ENCODE measurements around the gene HPS5.

GRCh38 chr11:18317551-18317950 lies 4.4 kb downstream of the HPS5 start:
- TF ChIP-seq, protein P1, sequence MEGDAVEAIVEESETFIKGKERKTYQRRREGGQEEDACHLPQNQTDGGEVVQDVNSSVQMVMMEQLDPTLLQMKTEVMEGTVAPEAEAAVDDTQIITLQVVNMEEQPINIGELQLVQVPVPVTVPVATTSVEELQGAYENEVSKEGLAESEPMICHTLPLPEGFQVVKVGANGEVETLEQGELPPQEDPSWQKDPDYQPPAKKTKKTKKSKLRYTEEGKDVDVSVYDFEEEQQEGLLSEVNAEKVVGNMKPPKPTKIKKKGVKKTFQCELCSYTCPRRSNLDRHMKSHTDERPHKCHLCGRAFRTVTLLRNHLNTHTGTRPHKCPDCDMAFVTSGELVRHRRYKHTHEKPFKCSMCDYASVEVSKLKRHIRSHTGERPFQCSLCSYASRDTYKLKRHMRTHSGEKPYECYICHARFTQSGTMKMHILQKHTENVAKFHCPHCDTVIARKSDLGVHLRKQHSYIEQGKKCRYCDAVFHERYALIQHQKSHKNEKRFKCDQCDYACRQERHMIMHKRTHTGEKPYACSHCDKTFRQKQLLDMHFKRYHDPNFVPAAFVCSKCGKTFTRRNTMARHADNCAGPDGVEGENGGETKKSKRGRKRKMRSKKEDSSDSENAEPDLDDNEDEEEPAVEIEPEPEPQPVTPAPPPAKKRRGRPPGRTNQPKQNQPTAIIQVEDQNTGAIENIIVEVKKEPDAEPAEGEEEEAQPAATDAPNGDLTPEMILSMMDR (optimal IDR thresholded peaks at IDR 0.05 in 1 of 3, IDR thresholded peaks at IDR 0.05 in 1 of 3, conservative IDR thresholded peaks at IDR 0.05 in 1 of 3; ENCODE audit: extremely low read depth in 1 of 3, insufficient read depth in 2 of 3, low read length in 3 of 3): no peak
- TF ChIP-seq EZH2 (IDR thresholded peaks at IDR 0.05; ENCODE audit: low read length): no peak
